ENCODE measurements around the gene POU3F1. TPM values are rescaled to one million over a fixed set of nuclear protein-coding genes. Genes with fewer than 3 reads are reported as not detected.

POU3F1 gene
- total RNA-seq, 1 donor from 2014 or later, result 2.8 TPM

DNA sequence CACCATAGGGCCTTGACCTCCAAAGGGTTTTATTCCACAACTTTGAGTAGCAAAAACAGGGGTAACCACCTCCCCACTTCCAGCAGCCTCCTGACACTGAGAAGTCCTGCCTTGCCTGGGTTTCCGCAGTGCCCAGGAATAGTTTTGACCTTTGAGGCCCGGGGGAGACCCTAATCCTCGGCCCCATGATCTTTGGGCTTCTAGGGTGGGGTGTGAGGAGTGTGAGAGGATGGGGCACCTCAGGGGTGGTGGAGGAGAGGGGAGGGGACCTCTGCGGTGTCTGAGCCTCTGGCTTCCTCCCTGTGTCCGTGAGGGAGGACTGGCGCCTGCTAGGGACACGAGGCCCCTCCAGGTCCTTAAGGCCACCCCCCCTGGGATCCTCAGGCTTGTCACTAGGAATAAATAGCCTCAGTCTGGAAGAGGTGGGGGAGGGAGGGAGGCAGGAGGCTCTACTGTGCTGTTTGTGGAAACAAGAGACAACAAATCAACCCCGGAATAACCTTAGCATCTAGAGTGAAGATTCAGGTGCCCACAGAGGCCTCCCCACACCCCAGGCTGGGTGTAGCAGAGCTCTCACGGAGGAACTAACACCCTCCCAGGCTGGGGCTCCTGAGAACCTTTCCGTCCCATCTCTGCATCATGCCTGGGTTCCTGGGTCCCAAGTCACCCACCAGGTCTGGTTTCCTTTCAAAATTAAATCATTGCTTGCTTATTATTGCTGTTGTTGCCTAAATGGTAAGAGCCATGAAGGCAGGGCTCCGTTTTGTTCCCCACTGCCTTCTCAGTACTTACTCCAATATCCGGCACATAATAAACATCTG is 40.4 kb downstream of the POU3F1 start:
- Mint-ChIP-seq H3K4me1 (ENCODE audit: unreplicated experiment) (peaks cover 17% of the 10 kb centered on the region), H3K9me3 (no peaks in the 10 kb centered on the region), H3K36me3 (no peaks in the 10 kb centered on the region), H3K4me3 (peak overlapping the region; percentile 70), H3K27ac (no peak overlapping the region), H3K27me3 (peaks cover 6% of the 10 kb centered on the region)
- TF ChIP-seq, protein P1, sequence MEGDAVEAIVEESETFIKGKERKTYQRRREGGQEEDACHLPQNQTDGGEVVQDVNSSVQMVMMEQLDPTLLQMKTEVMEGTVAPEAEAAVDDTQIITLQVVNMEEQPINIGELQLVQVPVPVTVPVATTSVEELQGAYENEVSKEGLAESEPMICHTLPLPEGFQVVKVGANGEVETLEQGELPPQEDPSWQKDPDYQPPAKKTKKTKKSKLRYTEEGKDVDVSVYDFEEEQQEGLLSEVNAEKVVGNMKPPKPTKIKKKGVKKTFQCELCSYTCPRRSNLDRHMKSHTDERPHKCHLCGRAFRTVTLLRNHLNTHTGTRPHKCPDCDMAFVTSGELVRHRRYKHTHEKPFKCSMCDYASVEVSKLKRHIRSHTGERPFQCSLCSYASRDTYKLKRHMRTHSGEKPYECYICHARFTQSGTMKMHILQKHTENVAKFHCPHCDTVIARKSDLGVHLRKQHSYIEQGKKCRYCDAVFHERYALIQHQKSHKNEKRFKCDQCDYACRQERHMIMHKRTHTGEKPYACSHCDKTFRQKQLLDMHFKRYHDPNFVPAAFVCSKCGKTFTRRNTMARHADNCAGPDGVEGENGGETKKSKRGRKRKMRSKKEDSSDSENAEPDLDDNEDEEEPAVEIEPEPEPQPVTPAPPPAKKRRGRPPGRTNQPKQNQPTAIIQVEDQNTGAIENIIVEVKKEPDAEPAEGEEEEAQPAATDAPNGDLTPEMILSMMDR (conservative IDR thresholded peaks at IDR 0.05), result no peak
- DNase-seq (ENCODE audit: extremely low spot score, unreplicated experiment), result no peak

DNA sequence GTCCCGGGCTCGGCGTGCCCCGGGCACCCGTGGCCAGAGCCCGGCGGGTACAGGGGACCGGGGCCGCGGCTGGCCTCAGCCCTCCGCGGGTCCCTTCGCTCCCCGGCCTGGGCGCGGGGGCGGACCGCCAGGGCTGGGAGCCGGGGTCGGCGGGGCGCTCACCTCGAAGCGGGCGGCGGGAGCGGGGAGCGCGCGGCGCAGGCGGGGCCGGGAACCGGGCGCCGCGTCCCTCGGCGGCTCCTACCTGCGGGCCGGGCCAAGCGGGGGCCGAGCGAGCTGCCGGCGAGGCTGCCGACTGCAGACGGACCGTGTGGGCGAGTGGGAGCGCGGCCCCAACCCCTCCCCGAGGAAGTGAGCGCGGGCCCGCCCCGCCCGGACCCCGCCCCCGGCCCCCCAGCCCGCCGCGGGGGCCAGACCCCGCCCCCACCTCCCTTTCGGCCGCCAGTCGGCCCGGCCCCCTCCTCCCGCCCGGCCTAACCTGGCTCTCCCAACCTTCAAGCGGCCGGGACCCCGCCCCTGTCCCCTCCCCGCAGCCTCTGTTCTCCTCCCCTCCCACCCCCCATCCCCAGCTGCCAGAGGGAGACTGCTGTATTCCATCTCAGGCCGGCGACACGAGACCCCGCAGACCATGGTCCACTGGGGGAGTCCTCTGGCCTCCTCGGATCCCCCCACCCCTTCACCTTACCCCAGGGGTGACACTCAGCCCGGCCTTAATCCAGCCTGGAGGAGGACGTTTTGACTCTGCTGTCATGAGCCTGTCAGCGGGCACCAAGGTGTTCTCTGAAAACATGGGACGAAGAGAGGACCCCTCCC is 41.2 kb downstream of the POU3F1 start, which contains the start of gene FHL3:
TSS of gene FHL3 (minus strand) at position 320 of the 813 bp plus-strand sequence. CDS start 6,102 bp downstream, outside the sequence.
- no peaks in the 10 kb centered on the region for H3K9me3 Mint-ChIP-seq
- H3K27ac Mint-ChIP-seq, result peak within 1 kb of the TSS; percentile 4
- H3K36me3 Mint-ChIP-seq, result no peaks in the 10 kb centered on the region
- peaks cover 20% of the 10 kb centered on the region for H3K4me1 Mint-ChIP-seq (ENCODE audit: unreplicated experiment)
- TF ChIP-seq, protein P1 (conservative IDR thresholded peaks at IDR 0.05), result no peak
- H3K27me3 Mint-ChIP-seq, result peaks cover 6% of the 10 kb centered on the region
- no peak for DNase-seq (ENCODE audit: extremely low spot score, unreplicated experiment)
- H3K4me3 Mint-ChIP-seq, result peak within 1 kb of the TSS; percentile 84

DNA sequence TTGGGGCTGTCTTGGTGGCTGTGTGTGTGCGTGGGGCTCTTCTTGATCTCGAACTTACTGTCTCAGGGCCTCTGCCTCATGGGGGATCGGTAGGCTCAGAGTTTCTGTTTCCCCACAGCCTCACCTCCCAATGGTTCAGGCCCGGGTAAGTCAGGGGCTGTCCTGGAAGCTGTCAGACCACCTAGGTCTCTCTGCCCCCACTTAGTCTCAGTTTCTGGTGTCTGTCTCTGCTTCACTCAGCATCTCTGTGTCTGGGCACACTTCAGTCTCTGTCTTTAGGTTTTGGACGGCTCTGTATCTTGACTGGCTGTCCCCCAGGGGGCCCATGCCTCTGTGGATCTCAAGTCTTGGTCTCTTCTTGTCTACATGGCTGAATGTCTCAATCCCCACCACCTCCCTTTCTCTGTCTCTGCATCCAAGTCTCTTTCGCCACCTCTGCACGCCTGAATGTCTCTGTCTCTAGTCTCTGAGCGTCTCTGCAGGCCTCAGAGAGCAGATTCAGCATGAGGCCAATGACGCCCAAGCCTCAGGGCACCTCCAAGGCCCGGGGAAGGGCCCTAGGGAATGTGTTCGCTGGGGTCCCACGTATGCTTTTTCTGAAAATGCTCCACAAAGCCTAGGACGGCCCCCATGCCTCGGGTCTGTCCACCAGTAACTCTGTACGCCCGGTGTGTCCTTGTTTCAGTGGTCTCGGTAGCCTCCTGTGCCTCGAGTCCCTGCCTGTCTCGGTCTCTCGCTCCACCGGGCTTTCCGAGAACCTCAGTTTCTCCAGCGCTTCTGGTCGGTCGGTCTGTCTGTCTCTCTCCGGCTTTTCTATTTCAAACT is 42.1 kb downstream of the POU3F1 start:
- peak overlapping the region; percentile 84 for H3K4me3 Mint-ChIP-seq
- no peak for DNase-seq (ENCODE audit: extremely low spot score, unreplicated experiment)
- H3K27ac Mint-ChIP-seq, result peak overlapping the region; percentile 4
- H3K27me3 Mint-ChIP-seq, result peaks cover 6% of the 10 kb centered on the region
- no peaks in the 10 kb centered on the region for H3K9me3 Mint-ChIP-seq
- H3K36me3 Mint-ChIP-seq, result no peaks in the 10 kb centered on the region
- TF ChIP-seq, protein P1 (conservative IDR thresholded peaks at IDR 0.05), result no peak
- peaks cover 29% of the 10 kb centered on the region for H3K4me1 Mint-ChIP-seq (ENCODE audit: unreplicated experiment)

DNA sequence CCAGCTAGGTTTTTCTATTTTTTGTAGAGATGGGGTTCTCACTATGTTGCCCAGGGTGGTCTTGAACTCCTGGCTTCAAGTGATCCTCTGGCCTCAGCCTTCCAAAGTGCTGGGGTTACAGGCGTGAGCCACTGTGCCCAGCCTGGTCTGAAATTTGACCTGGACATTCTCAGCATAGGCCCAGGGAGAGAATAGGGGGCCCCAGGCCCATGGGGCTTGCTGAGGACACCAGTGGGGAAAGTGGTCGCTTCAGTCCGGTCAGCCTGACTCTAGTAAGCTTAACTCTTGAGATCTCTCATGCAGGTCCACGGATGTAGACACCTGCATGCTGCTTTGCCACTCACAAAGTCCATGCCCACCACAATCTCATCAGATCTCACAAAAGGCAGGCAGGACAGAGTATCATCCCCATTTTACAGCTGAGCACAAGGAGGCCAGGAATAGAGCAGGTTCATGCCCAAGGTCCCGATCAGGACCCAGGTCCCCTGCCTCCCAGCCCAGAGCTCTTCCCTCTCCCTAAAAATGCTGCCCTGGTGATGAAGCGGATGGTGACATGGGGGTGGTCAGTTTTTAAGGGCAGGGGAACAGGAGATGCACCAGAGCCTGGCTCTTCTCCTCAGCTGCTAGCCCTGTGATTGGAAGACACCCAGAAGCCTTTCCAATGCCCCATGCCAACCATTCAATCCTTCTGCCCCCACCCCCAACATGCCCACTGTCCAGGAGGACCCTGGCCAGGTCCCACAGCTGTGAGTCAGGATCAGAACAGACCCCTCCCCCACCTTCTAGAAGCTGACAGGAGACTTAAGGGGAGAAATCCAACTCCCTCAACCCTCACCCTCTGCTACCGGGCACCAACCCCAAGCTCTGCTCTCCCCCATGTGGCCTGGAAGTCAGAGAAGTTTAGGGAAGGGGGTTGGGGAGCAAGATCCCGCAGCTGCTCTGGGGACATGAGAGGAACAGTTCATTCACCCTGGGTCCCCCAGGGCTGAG is 43.0 kb downstream of the POU3F1 start:
- Mint-ChIP-seq H3K9me3 (no peaks in the 10 kb centered on the region), H3K27ac (no peak overlapping the region), H3K36me3 (no peaks in the 10 kb centered on the region), H3K27me3 (peaks cover 6% of the 10 kb centered on the region), H3K4me1 (ENCODE audit: unreplicated experiment) (peaks cover 33% of the 10 kb centered on the region), H3K4me3 (peak overlapping the region; percentile 84)
- TF ChIP-seq, protein P1 (conservative IDR thresholded peaks at IDR 0.05), result no peak
- no peak for DNase-seq (ENCODE audit: extremely low spot score, unreplicated experiment)

Measured in type B pancreatic cell (in vitro differentiated cells).